Measurements from ENCODE around the gene PRDM1.

The PRDM1 gene

DNA sequence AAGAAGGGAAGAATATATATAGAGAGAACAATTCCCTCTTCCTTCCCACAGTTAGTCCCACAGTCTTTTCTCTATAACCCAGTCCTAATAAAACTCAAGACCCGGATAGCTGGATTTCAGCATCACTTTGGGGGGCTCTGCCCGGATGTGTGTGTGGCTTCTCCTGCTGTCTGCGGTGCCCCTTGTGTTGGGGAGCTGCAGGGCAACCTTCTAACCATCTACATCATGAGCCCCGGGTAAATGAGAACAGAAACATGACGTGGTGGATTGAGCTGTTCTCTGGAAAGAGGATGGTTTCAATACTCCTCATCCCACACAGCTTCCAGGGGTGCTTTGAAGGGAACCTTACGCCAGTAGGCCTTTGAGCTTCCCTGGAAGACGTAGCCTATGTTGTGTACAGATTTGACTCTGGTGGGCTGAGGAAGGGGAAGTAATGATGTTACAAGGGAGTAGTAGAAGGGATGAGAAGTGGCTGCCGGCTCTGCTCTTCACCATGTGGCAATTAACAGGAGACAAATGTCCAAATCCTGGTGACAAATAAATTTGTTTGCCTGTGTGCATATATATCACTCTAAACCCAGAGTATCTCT lies 13.5 kb upstream of the PRDM1 start:
- DNase-seq, result peak; percentile 32 to 83

DNA sequence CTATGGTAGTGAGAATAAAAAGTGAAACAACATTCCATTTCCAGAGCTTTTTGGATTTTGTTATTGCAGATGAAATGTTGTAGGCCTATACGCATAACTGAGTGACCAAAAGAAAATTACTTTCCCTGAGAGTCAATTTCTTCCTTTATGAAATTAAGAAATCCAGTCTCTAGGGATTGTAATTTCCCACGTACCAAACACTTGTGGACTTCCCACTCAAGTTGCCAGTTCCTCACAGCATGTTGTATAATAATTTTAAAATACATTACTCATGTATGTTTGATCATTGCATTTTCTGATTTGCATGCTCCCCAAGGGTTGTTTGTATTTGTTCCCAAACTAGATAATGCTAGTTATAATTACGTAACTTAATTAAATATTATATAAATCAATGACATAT lies 12.0 kb upstream of the PRDM1 start:
- peak; percentile 44 to 82 for DNase-seq

DNA sequence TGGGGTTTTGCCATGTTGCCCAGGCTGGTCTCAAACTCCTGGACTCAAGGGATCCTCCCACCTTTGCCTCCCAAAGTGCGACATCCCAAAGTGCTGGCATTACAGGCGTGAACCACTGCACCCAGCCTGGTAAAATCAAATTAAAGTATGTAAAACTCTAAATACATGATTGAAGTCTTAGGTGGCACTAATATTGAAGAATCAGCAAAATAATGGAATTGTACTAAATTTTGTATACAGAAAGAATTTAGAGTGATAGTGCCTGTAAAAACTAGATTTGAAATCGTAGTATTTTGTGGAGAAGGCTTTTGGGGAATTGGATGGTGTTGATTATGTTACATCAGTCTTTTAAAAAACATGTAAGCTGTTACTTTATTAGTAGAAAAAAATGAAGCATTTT lies 10.0 kb upstream of the PRDM1 start:
- DNase-seq, result no peak

DNA sequence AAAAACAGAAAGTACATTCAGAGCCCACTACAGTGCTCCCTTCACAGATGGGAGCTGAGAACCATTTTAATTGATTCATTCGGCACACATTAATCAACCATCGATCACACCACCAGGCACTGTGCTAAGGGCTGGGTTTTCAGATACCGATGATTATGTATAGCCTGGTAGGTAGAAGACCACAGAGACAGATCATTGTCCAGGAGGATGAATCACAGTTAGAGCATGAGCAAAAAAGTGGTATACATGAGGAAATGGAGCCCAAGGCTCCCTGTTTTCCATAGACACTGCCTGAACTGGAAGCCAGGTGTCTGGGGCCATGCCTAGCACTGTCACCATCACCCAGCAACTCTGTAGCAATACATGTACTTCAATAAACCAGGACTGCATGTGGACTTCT lies 9.0 kb upstream of the PRDM1 start:
- no peak for DNase-seq

DNA sequence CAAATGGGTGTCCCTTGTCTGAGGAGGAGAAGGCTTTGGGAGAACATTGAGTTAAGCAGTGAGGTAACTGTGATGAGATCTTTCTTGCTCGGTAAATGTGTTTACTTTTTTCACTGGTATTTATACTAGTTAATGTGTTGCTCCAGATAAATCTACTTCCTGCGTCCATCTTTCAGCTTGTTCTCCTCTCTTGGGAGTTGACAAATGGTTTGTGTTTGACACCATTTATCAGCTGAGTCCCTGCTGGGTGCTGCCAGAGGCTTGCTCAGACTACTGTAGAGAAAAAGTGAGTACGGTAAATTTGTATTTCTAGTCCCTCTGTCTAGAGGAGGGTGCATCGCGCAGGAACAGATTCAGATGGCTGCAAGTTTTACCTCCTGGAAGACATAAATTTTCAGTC lies 8.3 kb upstream of the PRDM1 start:
- DNase-seq, result no peak

DNA sequence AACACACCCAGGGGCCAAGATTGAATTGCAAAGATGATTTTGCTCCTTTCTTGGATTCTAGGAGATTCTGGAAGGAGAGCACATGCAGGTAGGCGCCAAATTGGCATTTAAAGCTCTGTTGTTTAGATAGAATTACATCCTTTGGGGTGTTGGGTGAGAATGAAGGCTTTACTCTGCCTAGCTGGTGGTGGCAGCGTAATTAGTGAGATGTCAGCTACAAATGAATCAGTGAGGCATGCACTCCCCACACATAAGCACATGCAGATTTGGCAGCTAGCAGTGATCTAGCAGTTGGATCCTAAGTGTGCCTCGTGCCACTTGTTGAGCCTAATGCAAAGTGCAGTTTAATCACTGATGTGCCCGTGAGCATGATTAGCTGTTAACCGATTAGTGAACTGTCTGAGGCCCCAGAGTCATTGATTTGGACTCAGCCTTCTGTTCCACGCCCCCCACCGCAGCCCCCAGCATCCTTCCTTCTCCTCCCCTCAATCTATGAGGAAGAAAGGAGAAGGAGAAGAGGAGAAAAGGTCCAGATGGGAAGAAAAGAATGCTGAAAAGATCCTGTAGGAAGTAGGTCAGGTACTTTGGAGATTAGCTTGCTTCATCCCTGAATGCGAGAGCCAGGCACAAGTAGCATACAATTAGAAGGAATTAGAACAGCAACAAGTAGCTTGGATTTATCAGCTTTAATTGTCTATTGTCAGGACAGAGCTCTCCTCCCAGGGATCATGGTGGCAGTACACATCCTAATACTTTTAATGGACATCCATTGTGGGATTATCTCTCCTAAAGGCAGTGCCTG lies 6.0 kb upstream of the PRDM1 start:
- no peak for DNase-seq

DNA sequence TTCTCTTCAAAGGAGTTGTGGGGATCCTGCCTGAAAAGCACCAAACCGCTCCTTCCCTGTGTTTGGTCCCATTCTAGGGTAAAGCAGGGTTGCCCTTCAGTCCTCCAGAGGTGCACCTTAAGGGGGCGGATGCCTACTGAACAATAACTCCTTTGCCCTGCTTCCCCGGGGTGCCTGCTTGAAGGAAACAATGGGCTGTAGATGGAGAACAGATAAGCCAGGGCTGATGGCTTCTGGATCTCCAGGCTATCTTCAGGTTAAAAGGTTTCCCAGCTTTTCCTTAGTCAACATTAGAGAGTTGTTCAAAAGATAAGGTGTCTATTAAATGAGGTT lies 5.4 kb upstream of the PRDM1 start:
- no peak for DNase-seq

DNA sequence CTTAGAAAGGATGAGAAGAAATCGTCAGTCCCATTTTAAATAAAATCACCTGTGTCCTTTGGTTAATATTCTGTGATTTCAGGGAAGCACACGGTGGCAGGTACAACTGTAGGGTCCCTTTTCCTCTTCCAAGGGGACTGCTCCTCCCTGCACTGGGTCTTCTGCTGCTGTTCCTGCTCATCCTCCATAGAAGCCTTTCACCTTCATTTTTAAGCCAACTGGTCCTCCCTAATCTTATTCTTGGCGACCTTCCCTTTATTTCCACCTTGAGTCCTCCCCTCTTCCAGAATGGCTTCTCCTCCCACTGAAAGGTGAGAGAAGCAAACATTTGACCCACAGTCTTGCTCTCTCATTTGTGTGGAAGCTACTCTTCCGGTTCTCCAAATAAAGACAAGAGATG lies 4.4 kb upstream of the PRDM1 start:
- DNase-seq, result no peak

DNA sequence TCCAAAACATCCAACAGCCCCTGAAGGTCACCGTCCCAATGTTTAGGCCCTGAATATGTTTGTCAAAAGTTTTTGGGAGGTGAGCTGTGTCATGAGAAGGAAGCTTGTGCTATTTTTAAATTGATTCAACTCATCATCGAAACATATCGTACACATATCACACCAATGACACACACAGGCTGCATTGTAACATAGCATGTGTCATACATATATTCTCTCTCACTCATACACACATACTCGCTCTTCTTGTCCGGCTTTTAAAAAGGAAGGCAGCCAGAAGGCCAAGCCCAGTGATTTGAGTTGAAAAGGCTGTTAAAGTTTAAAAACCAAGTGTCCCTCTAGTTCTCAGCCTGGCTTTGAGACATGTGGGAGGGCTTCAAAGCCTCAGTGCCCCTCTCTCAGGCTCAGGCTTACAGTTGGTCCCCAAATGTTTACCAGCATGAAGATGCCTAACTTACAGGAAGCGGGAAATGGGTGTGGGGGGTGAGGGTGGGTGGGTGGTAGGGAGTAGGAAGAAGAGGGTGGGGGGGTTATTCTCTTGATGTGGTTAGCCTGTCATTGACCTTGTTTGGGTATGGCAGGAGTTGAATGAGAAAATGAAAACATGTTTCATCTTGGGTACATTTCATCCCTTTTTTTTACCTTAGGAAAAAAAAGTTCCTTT lies 3.3 kb upstream of the PRDM1 start:
- DNase-seq, result no peak

DNA sequence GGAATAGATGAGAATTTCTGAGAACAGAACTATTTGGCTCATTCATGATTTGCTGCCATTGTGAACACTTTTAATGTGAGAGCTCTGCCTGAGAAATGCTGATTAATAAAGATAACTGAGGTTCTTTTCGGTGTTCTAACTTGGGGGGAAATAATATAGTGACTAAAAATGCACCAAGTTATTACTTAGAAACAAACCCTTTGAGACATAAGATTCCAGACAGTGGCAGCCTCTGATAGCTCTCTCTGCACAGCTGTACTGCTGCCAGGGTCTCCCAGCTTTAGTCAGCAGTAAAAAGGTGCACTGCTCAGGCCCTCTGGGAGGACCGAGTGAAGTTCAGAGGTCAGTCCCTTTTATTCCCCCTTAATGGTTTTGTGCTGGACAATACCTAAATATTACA lies 2.5 kb upstream of the PRDM1 start:
- DNase-seq, result no peak

DNA sequence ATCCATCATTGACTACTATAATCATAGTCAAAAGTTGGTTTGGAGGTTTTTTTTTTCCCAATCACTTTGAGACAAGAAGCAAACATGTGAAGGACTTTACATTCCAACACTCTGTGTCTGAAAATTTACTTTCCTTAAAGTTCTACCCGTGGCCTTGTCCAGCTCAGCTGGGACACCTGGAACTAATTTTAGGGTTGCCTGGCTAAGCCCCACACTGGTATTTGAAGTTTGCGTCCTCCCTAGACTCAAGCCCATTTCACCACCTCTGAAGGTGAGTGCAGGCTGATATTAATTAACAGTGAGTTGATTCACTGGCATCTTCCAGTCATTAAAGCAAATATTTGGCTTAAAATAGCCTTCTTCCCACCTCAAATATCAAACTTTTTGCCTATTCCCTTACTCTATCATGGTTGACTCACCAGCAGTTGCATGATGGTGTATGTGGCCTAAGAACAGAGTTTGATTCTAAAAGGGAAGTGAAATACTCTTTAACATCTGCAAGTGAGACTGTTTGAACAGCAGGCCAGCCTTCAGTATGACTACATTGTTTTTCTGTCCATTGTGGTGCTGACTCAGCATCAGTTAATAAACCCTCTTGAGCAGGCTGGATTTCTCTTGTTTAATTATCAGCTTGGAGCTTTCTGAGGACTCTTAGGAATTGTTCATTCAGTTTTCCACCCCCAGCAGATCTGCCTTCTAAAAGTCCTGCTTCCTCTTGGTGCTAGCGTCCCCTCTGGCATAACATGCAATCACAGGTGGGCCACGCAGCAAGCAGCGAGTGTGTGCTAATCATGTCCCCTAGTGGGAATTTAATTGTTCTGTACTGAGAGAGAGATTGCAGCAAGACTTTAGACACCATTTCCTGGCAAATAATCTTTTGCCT lies 1.8 kb upstream of the PRDM1 start:
- DNase-seq, result peak; percentile 78 to 90

DNA sequence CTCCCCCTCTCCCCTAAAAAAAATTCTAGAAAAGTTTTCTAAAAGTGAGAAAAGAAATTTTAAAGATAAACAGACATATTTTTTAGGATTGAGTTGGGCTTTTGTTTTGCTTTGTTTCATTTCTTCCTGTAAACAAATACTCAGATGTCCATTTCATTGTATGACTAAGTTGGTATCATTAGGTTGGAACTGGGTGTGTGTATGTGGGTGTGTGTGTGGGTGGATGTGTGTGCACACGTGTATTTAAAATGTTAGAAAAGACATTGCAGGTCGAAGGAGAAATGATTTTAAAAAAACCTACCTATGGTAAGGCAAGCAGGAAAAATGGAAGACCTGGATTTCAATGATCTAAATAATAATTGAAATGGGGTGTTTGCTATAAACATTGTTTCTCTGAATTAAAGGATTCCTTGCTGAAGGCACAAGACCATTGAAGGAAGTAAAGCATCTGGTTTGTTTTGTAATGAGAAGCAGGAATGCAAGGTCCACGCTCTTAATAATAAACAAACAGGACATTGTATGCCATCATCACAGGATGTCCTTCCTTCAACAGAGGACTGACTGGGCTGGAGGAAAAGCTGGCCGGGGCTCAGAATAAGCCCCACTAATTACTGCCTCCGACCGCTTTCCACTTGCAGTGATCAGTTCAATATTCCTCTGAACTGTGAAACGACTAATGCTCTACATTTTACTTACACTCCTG lies 996 bp upstream of the PRDM1 start:
- no peak for DNase-seq

DNA sequence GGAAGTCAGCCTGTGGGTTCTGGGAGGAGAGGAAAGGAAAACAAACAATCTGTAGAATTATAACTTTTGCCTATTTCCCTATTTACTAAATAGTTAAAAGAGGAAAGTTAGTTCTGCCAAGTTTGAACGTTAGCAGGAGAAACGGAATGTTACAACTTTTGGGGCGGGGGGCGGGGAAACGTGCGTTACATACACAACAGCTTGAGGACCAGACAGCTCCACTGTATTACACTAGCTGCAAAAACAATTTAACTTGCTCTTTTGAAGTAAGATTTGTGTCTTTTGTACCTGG lies 498 bp upstream of the PRDM1 start:
- no peak for DNase-seq

DNA sequence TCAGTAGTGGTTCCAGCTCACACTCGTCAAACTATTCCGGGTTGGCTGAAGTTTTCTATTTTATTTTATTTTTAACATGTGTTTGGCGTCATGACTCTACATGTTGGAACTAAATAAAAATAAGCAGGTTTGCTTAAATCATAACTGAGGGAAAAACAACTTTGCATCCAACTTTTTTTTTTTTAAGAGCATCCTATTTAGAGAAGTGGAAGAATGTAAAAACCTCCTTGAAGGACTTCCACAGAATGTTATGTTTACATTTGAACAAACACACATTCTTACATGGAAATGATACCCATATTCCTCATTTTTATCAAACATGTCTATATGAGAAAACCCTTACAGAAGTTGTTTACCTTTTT lies 659 bp downstream of the PRDM1 start:
- DNase-seq, result no peak

DNA sequence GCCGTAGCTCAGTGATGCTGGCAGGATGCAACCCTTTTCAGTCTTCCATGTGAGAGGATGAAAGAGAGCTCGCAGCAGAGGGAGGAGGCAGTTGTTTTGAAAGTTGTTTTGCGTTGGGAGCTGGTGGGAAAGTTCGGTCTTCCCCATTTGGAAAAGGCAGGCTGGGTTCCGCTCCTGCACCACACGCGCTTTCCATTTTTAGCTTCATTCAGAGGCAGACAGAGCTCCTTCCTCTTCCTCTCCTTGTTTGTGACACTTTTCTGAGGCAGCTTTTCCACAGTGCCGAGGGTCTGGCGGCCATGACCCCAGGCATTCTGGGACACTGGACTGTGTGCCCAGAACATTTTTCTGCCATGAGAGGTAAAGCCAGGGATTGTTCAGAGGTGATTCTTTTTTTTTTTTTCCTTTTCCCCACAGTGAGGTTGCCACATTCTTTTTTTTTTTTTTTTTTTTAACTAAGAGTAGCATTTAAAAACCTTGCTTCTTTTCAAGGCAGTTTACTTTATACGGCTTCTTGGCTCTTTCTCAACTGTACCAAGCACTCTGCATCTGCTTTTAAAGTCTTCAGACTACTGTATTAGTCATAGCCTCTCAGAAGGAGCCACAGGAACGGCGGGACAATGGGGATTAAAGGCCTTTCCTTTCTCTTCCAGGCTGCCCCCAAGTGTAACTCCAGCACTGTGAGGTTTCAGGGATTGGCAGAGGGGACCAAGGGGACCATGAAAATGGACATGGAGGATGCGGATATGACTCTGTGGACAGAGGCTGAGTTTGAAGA lies 1.6 kb downstream of the PRDM1 start:
- peak; percentile 73 to 80 for DNase-seq

DNA sequence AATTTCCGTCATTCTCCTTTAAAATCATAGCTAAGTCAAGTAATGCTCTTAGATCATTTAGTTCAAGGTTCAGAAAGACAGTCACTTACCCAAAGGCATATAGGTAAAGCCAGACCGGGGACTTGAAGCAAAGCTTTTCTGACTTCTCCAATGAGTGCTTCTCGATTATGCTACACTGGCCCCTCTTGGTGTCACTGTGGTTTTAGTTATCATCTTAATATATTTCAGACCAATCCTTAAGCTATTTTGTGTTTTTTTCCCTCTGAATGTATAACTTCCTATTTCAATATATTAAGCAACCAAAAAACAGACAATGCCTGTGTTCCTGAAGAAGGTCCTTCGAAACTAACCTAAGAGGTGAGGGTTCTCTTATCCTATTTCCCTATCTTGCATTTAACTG lies 3.9 kb downstream of the PRDM1 start:
- DNase-seq, result peak; percentile 57 to 65

DNA sequence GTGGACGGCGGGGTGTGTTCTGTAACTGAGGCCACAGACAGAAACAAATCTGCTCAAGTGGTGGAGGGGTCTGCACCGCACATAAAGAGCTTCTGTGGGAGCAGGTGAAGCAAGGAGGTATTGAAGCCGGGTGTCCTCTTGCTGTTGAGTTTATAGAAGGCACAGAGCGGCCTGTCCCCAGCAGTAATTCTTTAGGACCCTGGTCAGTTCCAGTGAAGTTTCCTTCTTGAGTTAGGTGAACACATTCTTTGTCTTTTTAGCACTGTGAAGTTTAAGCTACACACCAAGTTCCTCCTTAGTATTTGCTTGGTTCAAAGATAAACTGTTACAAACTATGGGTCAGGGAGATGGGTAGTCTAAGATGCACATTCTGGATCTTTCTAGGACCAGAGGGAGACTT lies 6.1 kb downstream of the PRDM1 start:
- DNase-seq, result no peak

DNA sequence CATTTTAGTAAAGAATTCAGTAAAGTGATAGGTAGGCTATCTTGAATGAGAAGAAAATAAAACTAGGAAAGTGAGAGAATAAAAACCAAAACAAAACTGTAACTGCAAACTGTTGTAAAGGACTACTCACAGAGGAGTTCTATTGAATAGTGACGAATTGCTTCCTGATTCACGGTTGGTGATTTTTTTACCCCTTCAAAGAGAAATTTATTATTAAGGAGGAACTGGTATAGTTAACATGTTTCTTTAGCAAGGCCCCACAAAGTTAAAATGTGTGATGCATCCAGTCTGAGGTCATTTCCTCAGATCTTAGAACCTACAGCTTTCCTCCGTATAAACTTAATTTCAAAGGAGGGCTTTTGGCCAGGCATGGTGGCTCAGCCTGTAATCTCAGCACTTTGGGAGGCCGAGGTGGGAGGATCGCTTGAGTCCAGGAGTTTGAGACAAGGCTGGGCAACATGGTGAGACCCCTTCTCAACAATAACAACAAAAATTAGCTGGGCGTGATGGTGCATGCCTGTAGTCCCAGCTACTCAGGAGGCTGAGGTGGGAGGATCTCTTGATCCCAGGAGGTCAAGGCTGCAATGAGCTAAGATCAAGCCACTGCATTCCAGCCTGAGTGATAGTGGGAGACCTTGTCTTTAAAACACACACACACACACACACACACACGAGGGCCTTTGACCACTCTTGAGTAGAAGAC lies 8.3 kb downstream of the PRDM1 start:
- DNase-seq, result no peak

DNA sequence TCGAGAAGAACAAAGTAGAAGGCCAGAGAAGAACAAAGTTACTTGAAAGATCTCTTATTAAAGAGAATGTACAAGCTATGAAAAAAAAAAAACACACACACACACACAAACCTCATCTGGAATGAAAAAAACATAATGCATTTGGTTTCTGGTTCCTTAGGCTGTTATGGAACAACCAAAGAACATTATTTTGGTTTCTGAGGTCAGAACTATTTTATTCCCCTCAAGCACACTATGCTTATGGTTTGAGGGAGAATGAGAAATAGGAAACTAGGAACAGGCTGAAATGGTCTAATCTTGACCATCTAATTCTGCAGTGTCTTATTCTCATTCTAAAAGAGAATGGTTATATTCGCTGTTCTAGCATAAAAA lies 8.8 kb downstream of the PRDM1 start:
- no peak for DNase-seq

DNA sequence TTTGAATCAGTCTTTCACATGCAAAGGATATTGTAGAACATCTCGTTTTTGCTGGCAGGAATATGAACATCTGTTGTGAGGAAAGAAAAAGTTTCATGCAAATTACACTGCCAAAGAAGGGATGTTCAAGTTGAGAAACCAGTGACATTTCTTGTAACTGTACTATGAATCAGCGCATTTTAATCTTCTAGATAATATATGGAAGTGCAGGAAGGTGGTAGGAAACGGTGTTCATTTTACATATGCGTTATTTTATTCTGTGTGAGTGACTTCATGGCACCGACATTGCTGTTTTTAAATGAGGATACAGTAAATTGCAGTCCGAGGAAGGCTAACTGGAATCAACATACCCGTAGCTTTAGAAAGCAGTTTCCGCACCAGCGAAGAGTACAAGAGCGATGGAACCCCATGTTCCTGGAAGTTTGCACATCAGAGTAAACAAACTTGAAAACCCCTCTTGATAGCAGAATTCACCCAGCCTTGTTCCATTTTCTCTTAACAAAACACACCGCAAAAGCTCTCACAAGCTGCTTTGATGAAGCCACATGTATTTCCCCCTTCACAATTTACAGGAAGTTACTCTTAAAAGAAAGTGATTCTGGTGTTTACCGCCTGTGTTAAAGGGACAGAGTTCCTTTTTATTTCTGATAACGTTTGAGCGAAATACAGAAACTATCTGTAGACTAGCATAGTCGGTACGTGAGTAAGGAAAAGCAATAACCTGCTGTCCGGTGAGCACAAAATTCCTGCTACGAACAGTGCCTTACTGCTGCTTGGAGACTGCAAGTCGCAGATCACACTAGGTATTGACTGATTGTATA lies 11.5 kb downstream of the PRDM1 start:
- DNase-seq, result peak; percentile 71 to 76

Data from inflammatory macrophage treated with lipopolysaccharide for 1 hour (primary cell).